Measurements from ENCODE around the gene ZNF236.

DNA sequence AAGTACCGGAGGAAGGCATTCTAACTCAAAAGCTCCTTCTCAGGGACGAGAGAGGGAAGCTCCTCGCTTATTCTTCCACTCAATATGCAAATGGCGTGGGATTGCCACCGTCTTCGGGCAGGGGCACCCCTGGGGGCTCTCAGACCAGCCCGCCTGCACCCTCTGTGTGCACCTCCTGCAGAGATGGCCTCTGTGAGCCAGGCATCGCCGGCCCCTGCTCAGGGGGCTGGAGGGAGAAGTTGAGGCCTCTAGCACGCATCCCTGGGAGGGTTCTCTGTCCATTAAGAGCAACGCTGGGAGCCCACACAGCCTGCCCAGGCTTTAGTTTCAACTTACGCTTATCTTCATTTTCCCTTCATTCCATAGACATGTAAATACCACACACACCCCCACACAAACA is 184.9 kb downstream of the ZNF236 start:
- TF ChIP-seq, protein P1, sequence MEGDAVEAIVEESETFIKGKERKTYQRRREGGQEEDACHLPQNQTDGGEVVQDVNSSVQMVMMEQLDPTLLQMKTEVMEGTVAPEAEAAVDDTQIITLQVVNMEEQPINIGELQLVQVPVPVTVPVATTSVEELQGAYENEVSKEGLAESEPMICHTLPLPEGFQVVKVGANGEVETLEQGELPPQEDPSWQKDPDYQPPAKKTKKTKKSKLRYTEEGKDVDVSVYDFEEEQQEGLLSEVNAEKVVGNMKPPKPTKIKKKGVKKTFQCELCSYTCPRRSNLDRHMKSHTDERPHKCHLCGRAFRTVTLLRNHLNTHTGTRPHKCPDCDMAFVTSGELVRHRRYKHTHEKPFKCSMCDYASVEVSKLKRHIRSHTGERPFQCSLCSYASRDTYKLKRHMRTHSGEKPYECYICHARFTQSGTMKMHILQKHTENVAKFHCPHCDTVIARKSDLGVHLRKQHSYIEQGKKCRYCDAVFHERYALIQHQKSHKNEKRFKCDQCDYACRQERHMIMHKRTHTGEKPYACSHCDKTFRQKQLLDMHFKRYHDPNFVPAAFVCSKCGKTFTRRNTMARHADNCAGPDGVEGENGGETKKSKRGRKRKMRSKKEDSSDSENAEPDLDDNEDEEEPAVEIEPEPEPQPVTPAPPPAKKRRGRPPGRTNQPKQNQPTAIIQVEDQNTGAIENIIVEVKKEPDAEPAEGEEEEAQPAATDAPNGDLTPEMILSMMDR (IDR thresholded peaks at IDR 0.05) = no peak
- TF ChIP-seq EZH2 (IDR thresholded peaks at IDR 0.05; ENCODE audit: borderline replicate concordance, insufficient read depth, low read depth, low read length, poor library complexity, severe bottlenecking) = no peak
